PC-3 (cell line): ENCODE measurements around the gene CGA.

ENCODE experiments used
- EZH2 ChIP-seq: fragments of 300-600 bp; sonication (generic); IDR thresholded peaks from one replicate; pipeline ENCODE4 v1.6.1; 2017; ENCODE audit warnings: antibody characterized with exemption, mild to moderate bottlenecking, low read length; ENCODE audit not compliant: unreplicated experiment
- EZH2phosphoT487 ChIP-seq: fragments of 300-600 bp; sonication (generic); IDR thresholded peaks from 2 replicates; pipeline ENCODE4 v1.6.1; 2018; ENCODE audit warnings: mild to moderate bottlenecking, antibody characterized with exemption, low read length, borderline replicate concordance
- TF ChIP-seq, protein P1 (sequence below): fragments of 300-600 bp; sonication (generic); conservative IDR thresholded peaks from 2 replicates; pipeline ENCODE4 v1.5.1; 2017; ENCODE audit warnings: antibody characterized with exemption, low read depth, mild to moderate bottlenecking, low read length

DNA sequence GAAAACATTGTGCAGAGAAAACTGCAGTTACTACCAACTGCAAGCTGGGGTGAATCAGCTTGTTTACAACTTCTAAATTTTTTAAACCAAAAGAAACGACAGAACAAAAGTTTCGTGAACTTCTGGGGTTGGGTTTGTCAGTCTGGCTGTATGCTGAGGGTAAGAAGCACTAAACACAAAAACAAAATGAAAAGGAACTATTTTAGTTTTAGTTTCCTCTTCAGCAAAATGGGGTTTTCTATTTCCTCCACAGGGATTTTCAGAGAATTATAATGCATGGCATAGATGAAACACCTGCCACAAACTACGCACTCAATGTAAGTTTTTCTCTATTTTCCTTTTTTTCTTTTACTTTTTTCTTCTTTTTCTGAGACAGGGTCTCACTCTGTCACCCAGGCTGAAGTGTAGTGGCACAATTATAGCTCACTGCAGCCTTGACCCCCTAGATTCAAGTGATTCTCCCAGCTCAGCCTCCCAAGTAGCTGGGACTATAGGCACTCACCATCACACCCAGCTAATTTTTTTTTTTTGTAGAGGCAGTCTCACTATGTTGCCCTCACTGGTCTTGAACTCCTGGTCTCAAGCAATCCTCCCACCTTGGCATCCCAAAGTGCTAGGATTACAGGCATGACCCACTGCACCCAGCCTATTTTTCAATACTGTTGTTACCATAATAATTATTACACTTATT lies 40.6 kb downstream of the CGA start:
- TF ChIP-seq, protein P1, sequence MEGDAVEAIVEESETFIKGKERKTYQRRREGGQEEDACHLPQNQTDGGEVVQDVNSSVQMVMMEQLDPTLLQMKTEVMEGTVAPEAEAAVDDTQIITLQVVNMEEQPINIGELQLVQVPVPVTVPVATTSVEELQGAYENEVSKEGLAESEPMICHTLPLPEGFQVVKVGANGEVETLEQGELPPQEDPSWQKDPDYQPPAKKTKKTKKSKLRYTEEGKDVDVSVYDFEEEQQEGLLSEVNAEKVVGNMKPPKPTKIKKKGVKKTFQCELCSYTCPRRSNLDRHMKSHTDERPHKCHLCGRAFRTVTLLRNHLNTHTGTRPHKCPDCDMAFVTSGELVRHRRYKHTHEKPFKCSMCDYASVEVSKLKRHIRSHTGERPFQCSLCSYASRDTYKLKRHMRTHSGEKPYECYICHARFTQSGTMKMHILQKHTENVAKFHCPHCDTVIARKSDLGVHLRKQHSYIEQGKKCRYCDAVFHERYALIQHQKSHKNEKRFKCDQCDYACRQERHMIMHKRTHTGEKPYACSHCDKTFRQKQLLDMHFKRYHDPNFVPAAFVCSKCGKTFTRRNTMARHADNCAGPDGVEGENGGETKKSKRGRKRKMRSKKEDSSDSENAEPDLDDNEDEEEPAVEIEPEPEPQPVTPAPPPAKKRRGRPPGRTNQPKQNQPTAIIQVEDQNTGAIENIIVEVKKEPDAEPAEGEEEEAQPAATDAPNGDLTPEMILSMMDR, result no peak
- TF ChIP-seq EZH2 (no peak), EZH2phosphoT487 (no peak)
